IMR-90 (cell line): Measurements from ENCODE around the gene SGMS1. TPM values are rescaled to one million over a fixed set of nuclear protein-coding genes. Genes with fewer than 3 reads are reported as not detected.

ENCODE experiments used
- ATAC-seq: fragments of 200-7000 bp; cut with Tn5 transposase; 2 replicates; pipeline ENCODE4 v1.9.1; 2020; ENCODE audit warnings: low read depth, mild to moderate bottlenecking, moderate library complexity
- BruUV-seq: library from RNA; stranded (reverse); fragments of 400-500 nt; replicated peaks from 2 replicates; lab custom pipeline; 2021; lab: Mats Ljungman, UMichigan
- CTCF ChIA-PET: fragments of 300-600 bp; formaldehyde crosslinking; extraction: SDS; loops from one replicate; lab custom pipeline; 2021; ENCODE audit warnings: antibody characterized with exemption; lab: Yijun Ruan, JAX
- POLR2A ChIA-PET: fragments of 300-600 bp; sonication (Branson Sonifier 250); formaldehyde crosslinking; loops from one replicate; lab custom pipeline; 2022; ENCODE audit warnings: antibody characterized with exemption; ENCODE audit not compliant: unreplicated experiment; lab: Charles Lee
- DNase-seq: peaks from one replicate; pipeline ENCODE4 v3.0.0; 2013
- H2AFZ ChIP-seq: replicated peaks from 2 replicates; pipeline ENCODE3; 2013; ENCODE audit warnings: low read length, mild to moderate bottlenecking; ENCODE audit not compliant: poor library complexity
- H2AK5ac ChIP-seq: 2 replicates; pipeline ENCODE4 v1.6.1; 2013; ENCODE audit warnings: low read depth, low read length, inconsistent platforms
- H2AK9ac ChIP-seq: replicated peaks from 2 replicates; pipeline ENCODE3; 2013; ENCODE audit warnings: mild to moderate bottlenecking, low read depth, low read length, moderate library complexity; ENCODE audit not compliant: poor library complexity
- H2BK120ac ChIP-seq: 2 replicates; pipeline ENCODE4 v1.6.1; 2013; ENCODE audit warnings: low read depth, low read length, inconsistent platforms
- H2BK15ac ChIP-seq: 3 replicates; pipeline ENCODE4 v1.6.1; 2013; ENCODE audit warnings: low read depth, low read length, inconsistent platforms
- H2BK20ac ChIP-seq: 2 replicates; pipeline ENCODE4 v1.6.1; 2013; ENCODE audit warnings: low read depth, mild to moderate bottlenecking, inconsistent platforms, low read length, moderate library complexity
- H2BK5ac ChIP-seq: 2 replicates; pipeline ENCODE4 v1.6.1; 2013; ENCODE audit warnings: mild to moderate bottlenecking, low read depth, low read length, inconsistent platforms; ENCODE audit not compliant: poor library complexity, severe bottlenecking
- H3K14ac ChIP-seq: replicated peaks from 2 replicates; pipeline ENCODE4 v1.6.1; 2013; ENCODE audit warnings: low read depth, low read length, inconsistent platforms
- H3K18ac ChIP-seq: 2 replicates; pipeline ENCODE4 v1.6.1; 2013; ENCODE audit warnings: low read depth, low read length, control low read depth
- H3K23ac ChIP-seq: 2 replicates; pipeline ENCODE4 v1.6.1; 2013; ENCODE audit warnings: low read depth, low read length, inconsistent platforms
- H3K27ac ChIP-seq: 2 replicates; pipeline ENCODE4 v1.5.1; 2013; ENCODE audit warnings: mild to moderate bottlenecking, control low read depth, low read length; ENCODE audit not compliant: insufficient read depth
- H3K27me3 ChIP-seq: 2 replicates; pipeline ENCODE4 v1.6.1; 2013; ENCODE audit warnings: low read length; ENCODE audit not compliant: control insufficient read depth, insufficient read depth
- H3K36me3 ChIP-seq: 2 replicates; pipeline ENCODE4 v1.6.1; 2013; ENCODE audit warnings: low read length, mixed read lengths; ENCODE audit not compliant: control insufficient read depth, insufficient read depth
- H3K4ac ChIP-seq: 2 replicates; pipeline ENCODE4 v1.6.1; 2013; ENCODE audit warnings: low read depth, low read length, inconsistent platforms
- H3K4me1 ChIP-seq: 2 replicates; pipeline ENCODE4 v1.6.1; 2013; ENCODE audit warnings: low read length, mixed read lengths; ENCODE audit not compliant: control insufficient read depth, insufficient read depth
- H3K4me2 ChIP-seq: 2 replicates; pipeline ENCODE4 v1.6.1; 2013; ENCODE audit warnings: low read depth, mild to moderate bottlenecking, control low read depth, low read length, moderate library complexity
- H3K4me3 ChIP-seq: 2 replicates; pipeline ENCODE4 v1.5.1; 2013; ENCODE audit warnings: low read depth, mild to moderate bottlenecking, control low read depth, low read length, moderate library complexity; ENCODE audit not compliant: insufficient read depth
- H3K56ac ChIP-seq: 2 replicates; pipeline ENCODE4 v1.6.1; 2013; ENCODE audit warnings: low read length, inconsistent platforms; ENCODE audit not compliant: insufficient read depth; ENCODE audit errors: extremely low read depth
- H3K79me1 ChIP-seq, 2 experiments: 2 replicates each; pipeline ENCODE4 v1.6.1; 2013; ENCODE audit warnings: low read length in 2 of 2, inconsistent platforms in 1 of 2, low read depth in 1 of 2
- H3K9ac ChIP-seq: 2 replicates; pipeline ENCODE4 v1.6.1; 2013; ENCODE audit warnings: low read depth, low read length, control low read depth
- H3K9me1 ChIP-seq: 2 replicates; pipeline ENCODE4 v1.6.1; 2013; ENCODE audit warnings: low read length, inconsistent platforms; ENCODE audit not compliant: insufficient read depth
- H3K9me3 ChIP-seq: 2 replicates; pipeline ENCODE4 v1.6.1; 2013; ENCODE audit warnings: low read length; ENCODE audit not compliant: control insufficient read depth, insufficient read depth
- H4K20me1 ChIP-seq: 2 replicates; pipeline ENCODE4 v1.6.1; 2013; ENCODE audit warnings: low read length, inconsistent platforms; ENCODE audit not compliant: insufficient read depth
- H4K5ac ChIP-seq: 2 replicates; pipeline ENCODE4 v1.6.1; 2013; ENCODE audit warnings: mild to moderate bottlenecking, low read depth, low read length, control low read depth
- H4K8ac ChIP-seq, 2 experiments: 2 replicates each; pipeline ENCODE4 v1.6.1; 2013; ENCODE audit warnings: low read depth in 2 of 2, low read length in 2 of 2, control low read depth in 1 of 2, inconsistent platforms in 1 of 2
- H4K91ac ChIP-seq: 2 replicates; pipeline ENCODE4 v1.6.1; 2013; ENCODE audit warnings: low read depth, low read length, inconsistent platforms; ENCODE audit not compliant: insufficient read depth
- MXI1 ChIP-seq: IDR thresholded peaks from 2 replicates; pipeline ENCODE4 v1.6.1; 2012; ENCODE audit warnings: low read depth, mild to moderate bottlenecking, low read length, moderate library complexity, borderline replicate concordance
- WGBS, 2 experiments: methylation state at CpG; one replicate each; pipeline versions ENCODE4 v1.1.5 to v1.1.7; 2013; ENCODE audit warnings: missing lambda C conversion rate in 2 of 2; ENCODE audit not compliant: insufficient read length in 1 of 2; ENCODE audit errors: extremely low coverage in 2 of 2; 5-methylcytosine and 5-hydroxymethylcytosine counted together
- dilution Hi-C: fragments of 300-500 bp; cut with HindIII; formaldehyde crosslinking; loops from one replicate; pipeline ENCODE4 v1.14.3; 2018; ENCODE audit warnings: low sequenced_read_pairs; ENCODE audit not compliant: unreplicated experiment
- in situ Hi-C: fragments of 300-500 bp; cut with MboI; formaldehyde crosslinking; loops from 3 replicates; pipeline ENCODE4 v1.14.3; 2019; ENCODE audit warnings: low sequenced_read_pairs, inconsistent platforms, mixed read lengths
- intact Hi-C: fragments of 100-400 bp; cut with micrococcal nuclease; formaldehyde crosslinking; loops from 2 replicates; pipeline ENCODE4 v1.10.0; 2022
- polyA plus RNA-seq, 3 experiments: library from polyadenylated mRNA; depleted of rRNA; stranded (reverse); fragments of >200 nt; gene quantifications; 2 replicates each; pipeline ENCODE4 v1.2.3, GENCODE V29; 2012; ENCODE audit warnings: low replicate concordance in 1 of 3
- total RNA-seq: library from RNA; depleted of rRNA; stranded (reverse); fragments of >200 nt; gene quantifications from 2 replicates; pipeline ENCODE4 v1.2.3, GENCODE V29; 2012

SGMS1 gene
- total and polyA plus RNA-seq, 2 of the 4 experiments (the other 2 are of a cell fraction), result 9.8 to 30.8 TPM

- no peak overlapping the region for H3K9ac ChIP-seq
- no peak for DNase-seq
- H4K8ac ChIP-seq, result no peak overlapping the region
- 80% methylated on average over 1 of the region's 4 CpGs; no CpG with 5 or more reads in 1 of the 2 experiments for WGBS, 2 experiments
- H2BK120ac ChIP-seq, result no peak overlapping the region
- H2AK9ac ChIP-seq, result no peak overlapping the region
- H3K9me1 ChIP-seq, result no peaks in the 10 kb centered on the region
- TF ChIP-seq MXI1, result no peak
- dilution Hi-C loops, result no loop called here
- peaks cover 0 to 7% of the 10 kb centered on the region in 2 experiments; a peak in 1 of 4 replicates for H3K79me1 ChIP-seq
- no peak overlapping the region for H4K5ac ChIP-seq
- H3K4ac ChIP-seq, result no peak overlapping the region
- H3K4me1 ChIP-seq, result no peaks in the 10 kb centered on the region
- no peak overlapping the region for H2BK15ac ChIP-seq
- no peak overlapping the region for H3K27ac ChIP-seq
- no peaks in the 10 kb centered on the region for H3K9me3 ChIP-seq
- no peak overlapping the region for H2AK5ac ChIP-seq
- no peak overlapping the region for H3K23ac ChIP-seq
- no TSS peak for BruUV-seq
- intact Hi-C loops, result loop anchor here (10.0 kb wide), 1 partner anchor 403 kb away; no protein-coding TSS in a partner anchor
- no peaks in the 10 kb centered on the region for H3K36me3 ChIP-seq
- H3K4me3 ChIP-seq, result no peak overlapping the region
- H2BK20ac ChIP-seq, result no peak overlapping the region
- no peak overlapping the region for H3K4me2 ChIP-seq
- no peaks in the 10 kb centered on the region; the same call in 1 of the 2 replicates for H3K27me3 ChIP-seq
- no peak overlapping the region for H3K56ac ChIP-seq
- ATAC-seq, result no peak
- POLR2A ChIA-PET, result no interaction called here
- no peak overlapping the region for H2BK5ac ChIP-seq
- H2AFZ ChIP-seq, result no peak overlapping the region
- CTCF ChIA-PET, result no interaction called here
- in situ Hi-C loops, result no loop called here
- no peak overlapping the region for H3K18ac ChIP-seq
- no peak overlapping the region for H4K91ac ChIP-seq
- H4K20me1 ChIP-seq, result no peaks in the 10 kb centered on the region
- no peak overlapping the region for H3K14ac ChIP-seq
Observed at GRCh38 chr10:50627896-50628295, 4.1 kb upstream of the SGMS1 start.
